Cardiac muscle cell (in vitro differentiated cells and primary cell): ENCODE measurements around the gene IPMK. TPM values are rescaled to one million over a fixed set of nuclear protein-coding genes. Genes with fewer than 3 reads are reported as not detected.

Experiments used
- DNase-seq, 2 donors: peaks; one replicate each; pipeline versions ENCODE4 v3.0.0 to v3.0.0-alpha.2; 2010 to 2017; ENCODE audit warnings: low read depth in 1 of 2, low spot score in 1 of 2
- H3K27ac ChIP-seq: fragments of 200-600 bp; sonication (generic); 2 replicates; pipeline ENCODE4 v1.5.1; 2016
- H3K27me3 ChIP-seq: fragments of 200-600 bp; sonication (generic); 2 replicates; pipeline ENCODE4 v1.6.0; 2016; ENCODE audit warnings: control low read depth
- H3K36me3 ChIP-seq: fragments of 200-600 bp; sonication (generic); 2 replicates; pipeline ENCODE4 v1.5.1; 2016; ENCODE audit warnings: control low read depth
- H3K4me1 ChIP-seq: fragments of 200-600 bp; sonication (generic); 2 replicates; pipeline ENCODE4 v1.8.1; 2017; ENCODE audit warnings: low read depth, mild to moderate bottlenecking, mixed run types
- H3K4me3 ChIP-seq: fragments of 200-600 bp; sonication (generic); 2 replicates; pipeline ENCODE4 v1.5.1; 2016; ENCODE audit warnings: mild to moderate bottlenecking
- H3K9me3 ChIP-seq: fragments of 200-600 bp; sonication (generic); 2 replicates; pipeline ENCODE4 v1.5.1; 2017; ENCODE audit warnings: low read depth, mild to moderate bottlenecking, control low read depth
- polyA plus RNA-seq: library from polyadenylated mRNA; unstranded; fragments of >200 nt; fragmentation: Nextera tagmentation; extraction: Ambion mirVana; gene quantifications from 2 replicates; pipeline ENCODE4 v1.2.1, GENCODE V29; 2016
- total RNA-seq: library from RNA; depleted of rRNA; stranded (reverse); fragments of >200 nt; gene quantifications from 2 replicates; pipeline ENCODE4 v1.2.3, GENCODE V29; 2016
- TF ChIP-seq, protein P1 (sequence below): IDR thresholded peaks from 2 replicates; pipeline ENCODE4 v1.5.1; 2012; ENCODE audit warnings: low read depth, mild to moderate bottlenecking, low read length

IPMK gene
- total and polyA plus RNA-seq, 2 experiments from 2014 or later: 2.3 to 4.9 TPM

DNA sequence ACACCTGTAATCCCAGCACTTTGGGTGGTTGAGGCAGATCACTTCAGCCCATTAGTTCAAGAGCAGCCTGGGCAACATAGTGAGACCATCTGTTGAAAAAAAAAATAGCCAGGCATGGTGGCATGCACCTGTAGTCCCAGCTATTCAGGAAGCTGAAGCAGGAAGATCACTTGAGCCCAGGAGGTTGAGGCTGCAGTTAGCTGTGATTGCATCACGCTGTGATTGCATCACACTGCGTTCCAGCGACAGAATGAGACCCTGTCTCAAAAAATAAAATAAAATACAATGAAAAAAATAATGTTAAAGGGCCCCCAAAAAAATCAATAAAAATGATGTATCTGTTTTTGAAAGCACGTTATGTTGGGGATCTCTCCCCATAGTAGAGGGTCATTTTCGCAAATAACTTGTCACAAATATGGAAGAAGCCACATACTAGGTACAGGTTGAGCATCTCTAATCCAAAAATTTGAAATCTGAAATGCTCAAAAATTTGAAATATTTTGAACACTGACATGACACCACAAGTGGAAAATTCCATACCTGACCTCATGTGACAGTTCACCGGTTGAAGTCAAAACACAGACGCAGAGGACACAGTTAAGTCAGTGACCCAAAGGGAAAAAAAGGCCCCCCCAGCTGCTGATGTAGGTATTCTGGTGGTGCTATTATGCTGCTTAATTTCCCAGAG lies 10.7 kb upstream of the IPMK start:
- DNase-seq: no peak
- TF ChIP-seq, protein P1, sequence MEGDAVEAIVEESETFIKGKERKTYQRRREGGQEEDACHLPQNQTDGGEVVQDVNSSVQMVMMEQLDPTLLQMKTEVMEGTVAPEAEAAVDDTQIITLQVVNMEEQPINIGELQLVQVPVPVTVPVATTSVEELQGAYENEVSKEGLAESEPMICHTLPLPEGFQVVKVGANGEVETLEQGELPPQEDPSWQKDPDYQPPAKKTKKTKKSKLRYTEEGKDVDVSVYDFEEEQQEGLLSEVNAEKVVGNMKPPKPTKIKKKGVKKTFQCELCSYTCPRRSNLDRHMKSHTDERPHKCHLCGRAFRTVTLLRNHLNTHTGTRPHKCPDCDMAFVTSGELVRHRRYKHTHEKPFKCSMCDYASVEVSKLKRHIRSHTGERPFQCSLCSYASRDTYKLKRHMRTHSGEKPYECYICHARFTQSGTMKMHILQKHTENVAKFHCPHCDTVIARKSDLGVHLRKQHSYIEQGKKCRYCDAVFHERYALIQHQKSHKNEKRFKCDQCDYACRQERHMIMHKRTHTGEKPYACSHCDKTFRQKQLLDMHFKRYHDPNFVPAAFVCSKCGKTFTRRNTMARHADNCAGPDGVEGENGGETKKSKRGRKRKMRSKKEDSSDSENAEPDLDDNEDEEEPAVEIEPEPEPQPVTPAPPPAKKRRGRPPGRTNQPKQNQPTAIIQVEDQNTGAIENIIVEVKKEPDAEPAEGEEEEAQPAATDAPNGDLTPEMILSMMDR: no peak
- no peaks in the 10 kb centered on the region for H3K4me1 ChIP-seq
- H3K27me3 ChIP-seq: no peaks in the 10 kb centered on the region
- H3K27ac ChIP-seq: no peak overlapping the region
- no peaks in the 10 kb centered on the region for H3K9me3 ChIP-seq
- H3K36me3 ChIP-seq: peaks cover 21% of the 10 kb centered on the region
- no peak overlapping the region for H3K4me3 ChIP-seq

DNA sequence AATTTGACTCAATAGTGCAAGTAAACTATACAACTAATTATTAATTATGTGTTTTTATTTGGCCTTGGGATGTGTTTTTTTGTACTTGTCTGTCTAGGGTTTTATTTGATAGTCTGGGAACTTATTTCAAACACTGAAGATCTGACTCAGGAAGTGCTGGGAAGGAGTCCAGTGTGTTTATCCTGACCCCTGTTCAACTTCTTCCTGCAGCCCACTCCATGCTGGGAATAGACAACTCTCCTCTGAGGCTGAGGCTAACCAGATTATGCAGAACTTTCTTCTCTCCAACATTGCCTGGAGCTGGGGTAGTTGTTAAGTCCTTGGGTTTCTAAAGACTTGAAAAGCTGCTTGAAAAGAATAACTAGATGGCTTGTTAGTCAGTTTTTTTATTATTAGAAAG lies 8.2 kb upstream of the IPMK start:
- Histone ChIP-seq H3K4me3 (no peak overlapping the region), H3K4me1 (no peaks in the 10 kb centered on the region), H3K36me3 (peaks cover 21% of the 10 kb centered on the region), H3K9me3 (no peaks in the 10 kb centered on the region), H3K27me3 (no peaks in the 10 kb centered on the region), H3K27ac (no peak overlapping the region)
- peak in 1 of 2 donors; percentile 70 for DNase-seq
- TF ChIP-seq, protein P1: no peak

DNA sequence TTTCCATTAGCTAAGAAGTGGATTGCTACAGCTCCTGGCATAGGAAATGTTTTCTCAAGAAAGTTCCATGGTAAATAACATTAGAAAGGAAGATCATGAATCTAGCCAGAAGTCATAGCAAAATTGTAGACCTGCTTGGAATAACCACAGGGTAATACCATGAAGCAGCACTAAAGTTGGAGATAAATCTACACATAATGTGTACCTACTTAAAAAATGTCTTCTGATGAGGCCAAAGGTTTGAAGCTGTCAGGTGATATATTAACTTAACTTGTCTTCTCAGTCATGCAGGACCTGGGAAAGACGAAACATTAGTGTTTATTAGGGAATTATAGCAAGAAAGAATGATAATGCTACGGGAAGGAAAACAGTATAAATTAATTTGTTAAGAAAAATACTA lies 7.6 kb upstream of the IPMK start:
- TF ChIP-seq, protein P1: no peak
- Histone ChIP-seq H3K9me3 (no peaks in the 10 kb centered on the region), H3K4me1 (peaks cover under 1% of the 10 kb centered on the region), H3K27me3 (no peaks in the 10 kb centered on the region), H3K36me3 (peaks cover 21% of the 10 kb centered on the region), H3K4me3 (no peak overlapping the region), H3K27ac (no peak overlapping the region)
- no peak for DNase-seq

DNA sequence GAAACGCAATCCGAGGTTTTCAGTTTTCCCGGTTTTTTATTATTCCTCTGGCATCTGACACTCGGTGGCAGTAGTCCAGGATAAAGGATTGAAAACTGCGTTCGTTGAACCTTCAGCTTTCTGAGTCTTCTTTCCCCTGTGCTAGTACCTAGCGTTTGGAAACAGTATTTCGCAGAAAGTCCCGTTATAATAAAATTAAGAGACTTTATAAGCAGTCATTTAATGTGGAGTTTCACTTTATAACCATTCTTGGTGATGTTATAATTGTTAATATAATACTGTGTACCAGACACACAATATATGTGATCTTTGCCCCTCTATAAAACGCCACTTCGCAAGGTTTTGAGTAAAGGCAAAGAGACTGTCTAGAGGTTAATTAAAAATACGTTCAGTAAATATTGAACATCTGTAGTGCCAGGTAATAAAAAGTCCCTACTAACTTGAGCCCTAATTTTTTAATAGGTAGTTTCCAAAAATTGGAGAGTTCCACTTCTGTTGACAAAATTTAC lies 2.1 kb upstream of the IPMK start:
- H3K9me3 ChIP-seq: no peaks in the 10 kb centered on the region
- H3K27ac ChIP-seq: peak overlapping the region; percentile 91
- no peak for DNase-seq
- TF ChIP-seq, protein P1: no peak
- no peaks in the 10 kb centered on the region for H3K27me3 ChIP-seq
- H3K4me3 ChIP-seq: peak overlapping the region; percentile 89
- H3K4me1 ChIP-seq: peaks cover 10% of the 10 kb centered on the region
- no peaks in the 10 kb centered on the region for H3K36me3 ChIP-seq

DNA sequence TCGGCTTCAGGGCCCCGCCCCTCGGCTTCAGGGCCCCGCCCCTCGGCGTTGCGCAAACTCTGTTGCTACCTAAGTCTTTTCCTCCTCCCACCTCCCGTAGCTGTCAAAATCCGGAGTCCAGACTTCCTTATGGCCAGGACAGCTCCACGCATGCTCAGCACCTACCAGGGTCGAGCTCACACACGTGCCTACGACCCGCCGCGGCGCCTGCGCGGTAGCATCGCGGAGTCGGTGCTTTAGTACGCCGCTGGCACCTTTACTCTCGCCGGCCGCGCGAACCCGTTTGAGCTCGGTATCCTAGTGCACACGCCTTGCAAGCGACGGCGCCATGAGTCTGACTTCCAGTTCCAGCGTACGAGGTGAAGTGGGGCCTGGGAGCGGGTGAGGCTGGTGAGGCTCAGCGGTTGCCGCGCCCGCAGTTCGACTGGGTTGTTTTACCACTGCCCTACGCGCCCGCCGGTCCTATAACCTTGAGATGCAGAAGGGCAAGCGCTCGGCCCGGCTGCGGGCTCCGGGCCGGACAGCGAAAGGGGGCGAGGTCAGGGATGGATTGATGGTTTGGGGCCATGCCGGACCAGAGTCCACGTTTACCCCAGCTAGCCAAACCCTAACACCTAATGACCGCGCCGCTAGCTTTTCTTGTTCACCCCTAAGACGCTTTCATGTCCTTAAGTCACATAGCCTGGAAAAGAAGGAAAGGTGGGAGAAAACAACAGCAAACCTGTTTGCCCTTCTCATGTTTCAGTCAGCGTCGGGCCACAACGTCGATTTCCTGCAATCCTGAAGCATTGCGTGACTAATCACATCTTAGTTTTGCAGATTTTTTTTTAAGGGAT lies 1.5 kb upstream of the IPMK start, which contains the start of gene CISD1:
Gene CISD1, plus strand, starts transcription at position 217 of the 836 bp plus-strand sequence. Its CDS starts 112 bp downstream, at position 329.
- peak; percentile 99 to 100 for DNase-seq
- no peaks in the 10 kb centered on the region for H3K36me3 ChIP-seq
- H3K27ac ChIP-seq: peak within 1 kb of the TSS; percentile 93
- TF ChIP-seq, protein P1: no peak
- no peaks in the 10 kb centered on the region for H3K9me3 ChIP-seq
- peak within 1 kb of the TSS; percentile 89 for H3K4me3 ChIP-seq
- no peaks in the 10 kb centered on the region for H3K27me3 ChIP-seq
- peaks cover 15% of the 10 kb centered on the region for H3K4me1 ChIP-seq
